HG02938 (cell line): Measurements from ENCODE around the gene PCGF3.
"Not testable (repeated sequence)": the region's sequence is repeated elsewhere in the genome, so short reads cannot be mapped to it uniquely, and the experiment has no call there.

Experiments
- ATAC-seq: cut with Tn5 transposase; IDR thresholded peaks from one replicate; pipeline ENCODE4 v1.9.1; 2021; ENCODE audit warnings: mild to moderate bottlenecking, moderate library complexity; ENCODE audit not compliant: unreplicated experiment

PCGF3 gene

GRCh38 chr4:735583-735982, 30.0 kb downstream of the PCGF3 start:
- ATAC-seq = no peak

GRCh38 chr4:736561-736960, 30.9 kb downstream of the PCGF3 start:
- ATAC-seq = not testable (repeated sequence)

- no peak for ATAC-seq
Observed at GRCh38 chr4:738781-739280, 33.2 kb downstream of the PCGF3 start.

- ATAC-seq = no peak
Observed at GRCh38 chr4:739569-739968, 33.9 kb downstream of the PCGF3 start.

GRCh38 chr4:740011-740410, 34.4 kb downstream of the PCGF3 start:
- no peak for ATAC-seq

- no peak for ATAC-seq
Observed at GRCh38 chr4:740656-741282, 35.1 kb downstream of the PCGF3 start.

- no peak for ATAC-seq
Observed at GRCh38 chr4:742096-742741, 36.6 kb downstream of the PCGF3 start.

GRCh38 chr4:742742-743311, 37.2 kb downstream of the PCGF3 start:
- ATAC-seq = no peak

GRCh38 chr4:743463-744211, 38.0 kb downstream of the PCGF3 start:
- no peak for ATAC-seq

- ATAC-seq = no peak
Observed at GRCh38 chr4:744212-744841, 38.7 kb downstream of the PCGF3 start.

- ATAC-seq = no peak
Observed at GRCh38 chr4:747546-748170, 42.0 kb downstream of the PCGF3 start.

GRCh38 chr4:748461-748860, 42.8 kb downstream of the PCGF3 start:
- no peak for ATAC-seq

GRCh38 chr4:749698-750666, 44.4 kb downstream of the PCGF3 start:
- no peak for ATAC-seq

GRCh38 chr4:751676-752075, 46.0 kb downstream of the PCGF3 start:
- ATAC-seq = no peak

GRCh38 chr4:752196-752861, 46.7 kb downstream of the PCGF3 start:
- ATAC-seq = no peak

- ATAC-seq = not testable (repeated sequence)
Observed at GRCh38 chr4:753186-753585, 47.6 kb downstream of the PCGF3 start.

- no peak for ATAC-seq
Observed at GRCh38 chr4:754221-755120, 48.8 kb downstream of the PCGF3 start.

- no peak for ATAC-seq
Observed at GRCh38 chr4:757111-757510, 51.5 kb downstream of the PCGF3 start.
